HG02610 (cell line): ENCODE data around the gene AK1.
"Not testable (repeated sequence)": the region's sequence is repeated elsewhere in the genome, so short reads cannot be mapped to it uniquely, and the experiment has no call there.

Experiments
- ATAC-seq: cut with Tn5 transposase; IDR thresholded peaks from one replicate; pipeline ENCODE4 v1.9.1; 2021; ENCODE audit warnings: mild to moderate bottlenecking, moderate library complexity; ENCODE audit not compliant: unreplicated experiment

The AK1 gene

GRCh38 chr9:127852829-127853228, 24.6 kb downstream of the AK1 start:
- no peak for ATAC-seq

GRCh38 chr9:127850286-127850830, 27.1 kb downstream of the AK1 start:
- ATAC-seq = no peak

DNA sequence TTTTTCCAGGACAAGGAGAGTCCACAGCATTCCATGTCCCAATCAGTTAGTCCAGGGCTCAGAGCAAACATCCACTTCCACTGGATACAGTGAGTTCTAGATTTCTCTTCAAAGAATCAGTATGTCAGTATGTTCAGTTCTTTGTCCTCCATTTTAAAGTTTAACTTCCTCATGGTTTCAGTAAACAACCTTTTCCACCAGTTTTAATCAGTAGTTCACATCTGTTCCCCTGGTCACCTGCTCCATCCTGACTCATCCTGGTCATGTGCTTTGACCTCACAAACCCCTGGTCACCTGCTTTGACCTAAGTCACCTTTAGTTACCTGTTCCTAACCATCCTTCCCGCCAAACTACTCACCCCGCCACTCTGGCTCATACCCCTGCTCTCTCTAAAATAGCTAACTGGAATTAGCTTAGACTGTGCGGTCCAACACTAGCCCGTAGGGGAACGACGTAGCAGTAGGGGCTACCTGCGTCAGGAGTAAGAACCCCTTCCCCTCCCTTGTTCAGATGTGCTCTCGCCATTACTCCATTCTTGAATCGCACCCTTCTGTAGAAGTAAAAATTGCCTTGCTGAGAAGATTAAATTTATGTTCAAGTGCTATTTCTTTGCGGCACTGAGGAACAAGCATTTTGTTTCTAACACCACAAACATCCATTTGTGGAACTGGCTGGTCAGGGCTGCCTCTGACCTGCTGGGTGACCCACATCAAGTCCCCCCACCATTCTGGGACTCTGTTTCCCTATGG, 28.5 kb downstream of the AK1 start:
- no peak for ATAC-seq

DNA sequence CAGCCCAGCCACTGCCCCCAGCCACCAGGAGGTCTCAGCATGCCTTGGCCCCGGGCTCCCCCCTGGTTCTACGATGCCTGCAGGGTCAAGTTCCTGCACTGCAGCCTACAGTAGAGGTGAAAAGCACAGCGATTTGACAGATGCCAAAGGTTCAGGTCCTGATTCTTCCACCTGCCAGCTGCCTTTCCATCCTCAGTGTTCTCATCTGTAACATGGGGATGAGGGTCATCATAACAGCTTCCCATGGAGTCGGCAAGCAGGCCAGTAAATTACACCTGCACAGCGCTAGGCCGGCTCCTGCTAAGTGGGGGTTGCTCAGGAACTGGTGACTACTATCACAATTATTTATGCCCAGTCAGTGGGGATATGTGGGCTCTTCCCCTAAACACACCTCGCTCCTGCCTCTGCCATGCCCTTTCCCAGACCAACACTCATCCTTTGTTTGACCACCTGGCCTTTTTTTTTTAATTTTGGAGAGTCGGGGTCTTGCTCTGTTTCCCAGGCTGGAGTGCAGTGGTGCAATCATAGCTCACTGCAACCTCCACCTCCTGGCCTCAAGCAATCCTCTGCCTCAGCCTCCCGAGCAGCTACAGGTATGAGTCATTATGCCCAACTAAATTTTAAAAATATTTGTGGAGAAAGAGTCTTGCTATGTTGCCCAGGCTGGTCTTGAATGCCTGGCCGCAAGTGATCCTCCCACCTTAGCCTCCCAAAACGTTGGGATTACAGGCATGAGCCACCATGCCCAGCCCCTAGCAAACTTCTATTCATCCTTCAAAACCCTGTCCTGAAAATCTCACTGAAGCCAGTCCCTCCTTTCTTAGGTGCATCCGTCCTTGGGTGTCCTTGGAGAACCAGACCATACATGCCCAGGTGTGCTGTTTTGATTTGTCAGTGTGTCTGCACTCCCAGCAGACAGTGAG, 29.4 kb downstream of the AK1 start:
- ATAC-seq = no peak

DNA sequence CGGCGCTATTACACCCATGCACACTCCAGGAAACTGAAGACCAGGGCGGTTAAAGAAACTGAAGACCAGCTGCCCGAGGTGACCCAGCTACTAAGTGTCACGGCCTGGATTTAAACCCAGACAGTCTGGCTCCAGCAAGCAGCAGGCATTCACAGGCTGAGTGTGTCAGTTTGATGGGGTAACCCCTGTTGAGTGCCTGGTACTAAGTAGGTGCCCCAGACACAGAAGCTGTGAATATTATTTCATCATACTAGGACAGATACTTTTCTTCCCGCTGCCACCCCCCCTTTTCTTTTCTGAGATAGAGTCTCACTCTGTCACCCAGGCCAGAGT, 30.3 kb downstream of the AK1 start:
- no peak for ATAC-seq

DNA sequence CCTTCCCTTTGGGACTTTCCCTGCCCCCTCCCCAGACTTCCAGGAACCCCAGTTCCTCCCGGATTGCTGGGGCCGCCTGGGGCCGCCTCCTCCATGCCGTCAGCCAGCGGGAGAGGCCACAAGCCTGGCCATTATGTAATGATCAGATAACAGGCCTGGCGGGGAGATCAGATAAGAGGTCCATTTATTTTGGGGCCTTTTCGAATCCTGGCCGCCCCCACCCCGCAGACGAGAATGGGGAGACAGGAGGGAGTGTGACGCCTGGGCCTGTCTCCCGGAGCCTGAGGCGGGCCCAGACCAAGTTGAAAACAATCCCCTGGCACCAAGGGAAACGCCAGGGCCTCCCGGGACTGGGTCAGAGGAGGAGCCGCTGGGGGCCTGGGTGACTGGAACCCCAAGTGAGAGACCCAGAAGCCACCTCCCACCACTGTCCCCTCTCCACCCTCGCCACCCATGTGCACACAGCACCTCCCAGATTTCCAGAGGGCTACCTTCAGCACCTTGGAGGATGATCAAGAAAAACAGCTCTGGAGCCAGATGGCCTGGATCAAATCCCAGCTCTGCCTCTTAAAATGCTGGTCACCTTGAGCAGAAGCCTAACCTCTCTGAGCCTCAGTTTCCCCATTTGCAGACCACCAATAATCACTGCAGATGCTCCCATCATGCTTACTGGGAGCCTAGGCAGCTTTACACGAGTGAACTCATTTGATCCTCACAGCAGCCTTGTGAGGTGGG, 30.9 kb downstream of the AK1 start:
- no peak for ATAC-seq

DNA sequence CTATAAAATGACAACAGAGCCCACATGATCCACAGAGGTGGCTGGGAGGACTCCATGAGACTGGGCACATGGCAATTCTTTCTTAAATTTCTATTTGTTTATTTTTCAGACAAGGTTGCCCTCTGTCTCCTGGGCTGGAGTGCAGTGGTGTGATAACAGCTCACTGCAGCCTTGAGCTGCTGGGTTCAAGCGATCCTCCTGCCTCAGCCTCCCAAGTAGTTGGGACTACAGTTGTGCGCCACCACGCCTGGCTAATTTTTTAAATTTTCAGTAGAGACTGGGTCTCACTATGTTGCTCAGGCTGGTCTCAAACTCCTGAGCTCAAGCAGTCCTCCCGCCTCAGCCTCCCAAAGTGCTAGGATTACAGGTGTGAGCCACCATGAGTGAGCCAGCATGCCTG, 31.9 kb downstream of the AK1 start:
- not testable (repeated sequence) for ATAC-seq

DNA sequence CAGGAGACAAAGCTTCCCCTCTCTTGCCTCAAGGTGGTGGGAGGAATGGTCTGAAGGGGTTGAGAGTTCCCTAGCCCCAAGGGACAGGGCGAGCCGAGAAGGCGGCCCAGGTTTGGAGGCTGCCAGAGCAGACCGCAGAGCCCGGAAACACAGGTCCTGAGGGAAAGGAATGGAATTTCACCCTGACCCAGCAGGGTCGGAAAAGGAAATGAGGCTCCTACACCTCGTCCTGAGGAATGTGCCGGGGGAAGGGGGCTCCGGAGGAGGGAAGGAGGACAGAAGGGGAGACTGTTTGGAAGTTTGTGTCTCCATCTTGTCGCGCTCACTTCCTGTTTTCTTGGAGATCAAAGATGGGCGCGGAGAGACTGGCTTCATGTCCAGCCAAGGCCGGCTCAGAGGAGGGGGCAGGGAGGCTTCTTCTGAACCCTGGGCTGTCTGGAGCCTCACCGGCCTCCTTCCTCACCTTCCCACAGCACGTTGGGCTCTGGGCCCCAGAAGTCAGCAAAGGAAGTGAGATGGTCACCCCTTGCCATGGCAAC, 32.6 kb downstream of the AK1 start:
- ATAC-seq = no peak

- no peak for ATAC-seq
Measured at GRCh38 chr9:127841087-127841835, 36.2 kb downstream of the AK1 start.

DNA sequence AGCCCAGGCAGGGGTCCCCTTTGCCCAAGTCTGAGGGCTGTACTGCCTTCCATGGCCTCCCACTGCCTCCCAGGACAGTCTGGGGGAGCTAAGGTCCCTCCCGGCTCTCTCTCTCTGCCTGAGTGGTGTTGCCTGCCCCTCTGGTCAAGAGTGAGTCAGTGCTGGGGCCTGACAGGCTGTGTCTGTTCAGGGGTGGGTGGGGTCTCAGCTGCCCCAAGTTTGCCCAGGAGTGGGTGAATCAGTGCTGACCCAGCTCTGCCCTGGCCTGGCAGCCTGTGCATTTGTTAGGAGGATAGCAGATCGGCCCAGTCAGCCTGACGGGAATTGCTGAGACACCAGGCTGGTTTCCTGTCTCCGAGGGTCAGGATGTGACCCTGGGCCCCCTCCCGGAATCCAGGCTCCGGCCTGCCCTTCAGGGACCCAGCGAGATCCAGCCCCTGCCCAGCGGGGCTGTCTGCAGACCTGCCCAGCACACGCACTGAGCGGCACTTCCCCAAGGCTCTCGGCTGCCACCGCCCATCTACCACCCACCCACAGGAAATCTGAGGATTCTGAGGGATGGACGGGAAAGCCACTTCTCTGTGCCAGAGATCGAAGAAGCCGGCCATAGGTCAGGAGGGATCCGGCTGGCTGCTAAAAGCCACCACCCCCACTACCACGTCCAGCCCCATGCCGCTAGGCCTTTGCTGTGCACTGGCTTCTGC, 38.9 kb downstream of the AK1 start:
- no peak for ATAC-seq

GRCh38 chr9:127837346-127837745, 40.1 kb downstream of the AK1 start:
- ATAC-seq = no peak

DNA sequence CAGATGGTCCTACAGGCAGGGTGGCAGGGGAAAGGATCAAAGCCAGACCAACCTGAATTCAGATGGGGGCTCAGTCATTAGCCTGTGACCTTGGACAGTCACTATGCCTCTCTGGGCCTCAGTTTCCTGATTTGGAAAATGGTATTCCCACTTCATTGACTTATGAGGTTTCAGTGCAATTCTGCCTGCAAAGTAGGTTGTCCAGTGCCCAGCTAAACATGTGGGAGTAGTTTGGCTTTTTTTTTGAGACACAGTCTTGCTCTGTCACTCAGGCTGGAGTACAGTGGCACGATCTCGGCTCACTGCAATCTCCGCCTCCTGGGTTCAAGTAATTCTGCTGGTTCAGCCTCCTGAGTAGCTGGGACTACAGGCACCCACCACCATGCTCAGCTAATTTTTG, 40.9 kb downstream of the AK1 start:
- ATAC-seq = not testable (repeated sequence)

- no peak for ATAC-seq
Measured at GRCh38 chr9:127835991-127836516, 41.4 kb downstream of the AK1 start.

GRCh38 chr9:127833555-127833954, 43.9 kb downstream of the AK1 start:
- ATAC-seq = no peak

DNA sequence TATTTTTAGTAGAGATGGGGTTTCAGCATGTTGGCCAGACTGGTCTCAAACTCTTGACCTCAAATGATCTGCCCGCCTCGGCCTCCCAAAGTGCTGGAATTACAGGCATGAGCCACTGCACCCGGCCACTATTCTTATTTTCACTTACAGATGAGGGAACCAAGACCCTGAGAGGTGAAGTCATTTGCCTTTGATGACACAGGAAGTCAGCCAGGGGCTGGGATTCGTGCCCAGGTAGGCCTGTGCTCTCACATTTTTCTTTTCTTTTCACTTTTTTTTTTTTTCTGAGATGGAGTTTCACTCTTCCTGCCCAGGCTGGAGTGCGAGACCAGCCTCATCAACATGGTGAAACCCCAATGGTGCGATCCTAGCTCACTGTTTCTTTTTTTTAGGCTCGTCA, 45.2 kb downstream of the AK1 start:
- no peak for ATAC-seq

GRCh38 chr9:127829205-127829906, 48.1 kb downstream of the AK1 start:
- ATAC-seq = no peak

GRCh38 chr9:127828262-127829031, 49.0 kb downstream of the AK1 start:
- no peak for ATAC-seq
